NT2/D1 (cell line): ENCODE data around the gene PITPNM2.

Source experiments
- SUZ12 ChIP-seq: IDR thresholded peaks from 2 replicates; pipeline ENCODE4 v1.6.1; 2011; ENCODE audit not compliant: insufficient read length, insufficient read depth; ENCODE audit errors: extremely low read depth
- YY1 ChIP-seq: IDR thresholded peaks from 2 replicates; pipeline ENCODE4 v1.6.1; 2011; ENCODE audit not compliant: insufficient read length, insufficient read depth
- ZNF274 ChIP-seq: IDR thresholded peaks from 2 replicates; pipeline ENCODE4 v1.6.1; 2011; ENCODE audit warnings: mild to moderate bottlenecking, low read depth, low read length

DNA sequence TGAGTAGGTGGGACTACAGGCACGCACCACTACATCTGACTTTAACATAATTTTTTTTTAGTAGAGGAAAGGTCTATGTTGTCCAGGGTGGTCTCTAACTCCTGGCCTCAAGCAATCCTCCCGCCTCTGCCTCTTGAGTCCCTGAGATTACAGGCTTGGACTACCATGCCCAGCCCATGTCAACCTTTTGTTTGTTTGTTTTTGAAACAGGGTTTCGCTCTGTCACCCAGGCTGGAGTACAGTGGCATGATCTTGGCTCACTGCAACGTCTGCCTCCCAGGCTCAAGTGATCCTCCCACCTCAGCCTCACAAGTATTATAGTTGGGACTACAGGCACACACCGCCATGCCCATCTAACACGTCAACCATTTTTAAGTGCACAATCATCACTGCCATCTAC is 29.2 kb downstream of the PITPNM2 start:
- TF ChIP-seq YY1, result no peak
- TF ChIP-seq ZNF274, result no peak
- TF ChIP-seq SUZ12, result no peak
